Measurements from ENCODE around the gene DDX25.

The DDX25 gene

DNA sequence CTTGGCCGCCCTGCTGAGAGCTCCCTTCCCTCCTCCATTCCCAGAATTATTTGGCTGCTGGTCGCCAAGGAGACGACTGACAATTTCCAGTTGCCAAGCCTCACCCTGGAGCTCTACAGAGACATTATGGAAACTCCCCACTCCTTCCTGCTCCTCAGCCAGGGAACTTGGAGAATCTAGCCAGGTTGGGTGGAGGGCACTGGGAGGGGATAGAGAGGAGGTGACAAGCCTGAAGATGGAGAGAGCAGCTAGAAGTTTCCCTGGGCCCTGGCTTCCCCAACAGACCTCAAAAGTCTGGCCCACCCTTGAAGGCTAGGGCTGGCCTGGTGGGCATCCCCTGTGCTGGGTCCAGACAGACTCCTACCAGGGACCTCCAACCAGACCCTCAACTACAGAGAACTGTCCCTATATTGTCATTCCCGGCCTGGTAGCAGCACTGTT is 34.8 kb downstream of the DDX25 start:
- H3K4me3 ChIP-seq (ENCODE audit: low read depth, low read length), result no peak overlapping the region
- TF ChIP-seq, protein P1, sequence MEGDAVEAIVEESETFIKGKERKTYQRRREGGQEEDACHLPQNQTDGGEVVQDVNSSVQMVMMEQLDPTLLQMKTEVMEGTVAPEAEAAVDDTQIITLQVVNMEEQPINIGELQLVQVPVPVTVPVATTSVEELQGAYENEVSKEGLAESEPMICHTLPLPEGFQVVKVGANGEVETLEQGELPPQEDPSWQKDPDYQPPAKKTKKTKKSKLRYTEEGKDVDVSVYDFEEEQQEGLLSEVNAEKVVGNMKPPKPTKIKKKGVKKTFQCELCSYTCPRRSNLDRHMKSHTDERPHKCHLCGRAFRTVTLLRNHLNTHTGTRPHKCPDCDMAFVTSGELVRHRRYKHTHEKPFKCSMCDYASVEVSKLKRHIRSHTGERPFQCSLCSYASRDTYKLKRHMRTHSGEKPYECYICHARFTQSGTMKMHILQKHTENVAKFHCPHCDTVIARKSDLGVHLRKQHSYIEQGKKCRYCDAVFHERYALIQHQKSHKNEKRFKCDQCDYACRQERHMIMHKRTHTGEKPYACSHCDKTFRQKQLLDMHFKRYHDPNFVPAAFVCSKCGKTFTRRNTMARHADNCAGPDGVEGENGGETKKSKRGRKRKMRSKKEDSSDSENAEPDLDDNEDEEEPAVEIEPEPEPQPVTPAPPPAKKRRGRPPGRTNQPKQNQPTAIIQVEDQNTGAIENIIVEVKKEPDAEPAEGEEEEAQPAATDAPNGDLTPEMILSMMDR (IDR thresholded peaks at IDR 0.05; ENCODE audit: low read depth, low read length), result no peak

DNA sequence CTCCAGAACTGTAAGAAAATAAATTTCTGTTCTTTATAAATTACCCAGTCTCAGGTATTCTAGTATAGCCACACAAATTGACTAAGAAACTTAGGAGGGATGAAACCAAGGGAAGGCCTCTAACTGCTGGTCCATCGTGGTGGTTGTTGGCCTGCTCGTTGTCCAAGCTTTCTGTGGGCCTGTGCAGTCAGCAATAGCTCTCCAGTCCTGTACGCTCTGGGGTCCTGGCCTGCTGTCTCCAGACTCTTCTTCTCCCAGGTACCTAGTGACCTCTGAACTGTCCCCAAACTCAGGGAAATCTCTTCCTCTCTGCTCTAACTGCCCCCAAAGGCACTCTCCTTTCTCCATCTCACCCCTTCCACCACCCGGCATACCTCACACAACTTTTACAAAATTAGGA is 35.8 kb downstream of the DDX25 start:
- TF ChIP-seq, protein P1 (IDR thresholded peaks at IDR 0.05; ENCODE audit: low read depth, low read length), result no peak
- H3K4me3 ChIP-seq (ENCODE audit: low read depth, low read length), result no peak overlapping the region

DNA sequence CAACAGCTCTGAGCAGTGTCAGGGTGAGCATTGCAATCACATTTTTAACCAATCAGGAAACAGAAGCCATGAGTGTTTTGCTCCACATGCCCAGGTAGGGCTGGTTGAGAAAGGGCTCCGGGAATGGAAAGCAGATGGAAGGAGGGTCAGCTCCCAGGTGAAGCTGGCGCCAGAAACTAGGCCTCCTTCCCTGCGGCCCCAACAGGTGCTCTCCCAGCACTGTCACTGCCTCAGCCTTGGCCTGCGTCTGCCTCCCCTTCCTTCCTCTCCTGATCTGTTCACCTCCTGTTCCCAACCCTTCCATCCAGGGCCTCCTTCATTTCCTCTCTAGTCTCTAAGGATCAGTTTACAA is 36.9 kb downstream of the DDX25 start:
- no peak overlapping the region for H3K4me3 ChIP-seq (ENCODE audit: low read depth, low read length)
- TF ChIP-seq, protein P1 (IDR thresholded peaks at IDR 0.05; ENCODE audit: low read depth, low read length), result no peak

DNA sequence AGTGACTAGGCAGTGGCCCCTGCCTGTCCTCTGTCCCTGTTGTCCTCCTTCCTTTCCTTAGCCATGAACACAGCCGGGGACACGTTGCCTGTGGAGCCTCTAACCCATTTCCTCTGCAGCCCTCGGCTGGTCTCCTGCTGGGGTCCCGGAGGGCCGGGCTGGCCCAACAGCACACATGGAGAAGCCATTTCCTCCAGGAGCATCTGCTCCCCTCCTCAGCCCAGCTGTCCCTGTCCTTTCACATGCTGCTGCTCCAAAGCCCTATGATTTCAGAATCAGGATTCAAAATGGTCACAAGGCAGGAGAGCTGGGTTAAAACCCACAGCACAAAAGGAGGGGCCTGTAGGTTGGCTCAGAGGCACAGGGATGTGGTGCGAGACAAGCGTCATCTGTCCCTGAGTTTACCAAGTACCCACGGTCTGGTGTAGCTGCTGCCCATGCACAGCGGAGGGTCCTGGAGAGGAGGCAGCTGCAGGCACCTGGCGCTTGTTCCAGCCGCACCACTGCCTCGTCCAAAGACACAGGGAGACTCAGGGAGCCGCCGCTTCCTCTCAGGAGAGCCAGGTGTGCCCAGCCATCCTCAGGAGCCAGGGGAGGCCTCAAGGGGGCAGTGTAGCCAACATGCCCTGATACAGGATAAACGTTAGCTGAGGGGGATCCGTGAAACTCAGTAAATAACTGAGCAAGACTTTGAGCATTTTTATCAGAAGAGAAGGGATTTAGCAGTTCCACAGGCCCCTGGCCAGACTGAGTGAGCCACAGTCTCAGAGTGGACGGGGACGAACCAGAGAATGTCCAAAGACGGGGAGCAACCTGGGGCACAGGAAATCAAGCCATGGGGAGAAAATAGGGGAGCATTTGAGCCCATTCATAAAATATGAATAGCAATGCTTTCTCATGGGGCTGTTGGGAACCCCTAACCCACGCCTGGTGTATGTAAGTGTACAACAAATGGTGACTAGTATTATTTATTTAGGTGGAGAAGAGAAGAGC is 37.6 kb downstream of the DDX25 start:
- no peak overlapping the region for H3K4me3 ChIP-seq (ENCODE audit: low read depth, low read length)
- TF ChIP-seq, protein P1 (IDR thresholded peaks at IDR 0.05; ENCODE audit: low read depth, low read length), result peak; percentile 53

DNA sequence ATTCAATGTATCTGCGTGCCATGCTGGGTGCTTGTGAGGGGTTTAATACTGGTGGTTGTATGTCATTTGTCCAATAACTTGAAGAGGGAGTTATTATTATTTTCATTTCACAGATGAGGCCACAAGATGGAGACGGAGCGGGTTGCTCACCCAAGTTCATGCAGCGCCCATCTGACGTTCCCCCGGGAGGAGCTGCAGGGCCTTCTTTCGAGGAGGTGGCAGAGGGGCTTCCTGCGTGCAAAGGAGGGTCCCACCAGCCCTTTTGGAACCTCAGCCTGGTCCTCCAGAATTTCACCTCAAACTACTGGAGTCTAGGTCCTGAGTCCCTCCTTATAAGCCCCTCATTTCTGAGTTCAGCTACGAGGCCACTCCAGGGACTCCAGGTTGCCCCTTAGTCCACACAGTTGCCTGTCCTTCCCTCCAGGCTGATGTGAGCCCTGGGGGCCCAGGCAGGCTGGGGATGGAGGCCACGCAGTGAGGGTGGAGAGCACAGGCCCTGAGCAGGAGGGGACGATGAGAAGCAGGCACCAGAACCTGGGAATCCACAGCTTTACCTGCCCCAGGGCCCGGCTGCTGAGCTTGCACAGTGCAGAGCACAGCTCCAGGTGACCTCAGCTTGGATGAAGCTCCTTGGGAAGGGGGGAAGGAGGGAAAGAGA is 38.6 kb downstream of the DDX25 start:
- no peak overlapping the region for H3K4me3 ChIP-seq (ENCODE audit: low read depth, low read length)
- TF ChIP-seq, protein P1 (IDR thresholded peaks at IDR 0.05; ENCODE audit: low read depth, low read length), result no peak

DNA sequence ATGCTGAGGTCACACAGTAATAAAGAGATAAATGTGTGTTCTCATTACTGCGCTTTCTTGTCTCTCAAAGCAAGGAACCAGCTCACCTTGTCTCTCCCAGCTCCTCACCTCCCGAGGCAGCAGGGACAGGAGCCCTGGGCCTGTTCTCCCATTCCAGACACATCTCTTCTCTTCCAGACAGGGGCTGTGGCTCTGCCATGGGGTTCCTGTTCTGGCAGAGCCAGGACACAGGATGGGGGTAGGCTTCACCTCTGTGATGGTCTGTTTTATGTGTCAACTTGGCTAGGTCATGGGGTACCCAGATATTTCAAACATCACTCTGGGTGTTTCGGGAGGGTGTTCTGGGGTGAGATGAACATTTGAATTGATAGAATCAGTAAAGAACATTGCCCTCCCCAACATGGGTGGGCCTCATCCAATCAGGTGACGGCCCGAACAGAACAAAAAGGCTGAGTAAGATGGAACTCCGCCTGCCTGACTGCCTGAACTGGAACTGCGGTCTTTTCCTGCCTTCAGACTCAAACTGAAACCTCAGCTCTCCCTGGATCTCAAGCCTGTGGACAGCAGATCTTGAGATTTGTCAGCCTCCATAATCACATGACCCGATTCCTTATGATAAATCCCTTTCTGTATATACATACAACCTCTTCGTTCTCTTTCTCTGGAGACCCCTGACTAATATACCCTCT is 39.5 kb downstream of the DDX25 start:
- no peak overlapping the region for H3K4me3 ChIP-seq (ENCODE audit: low read depth, low read length)
- TF ChIP-seq, protein P1 (IDR thresholded peaks at IDR 0.05; ENCODE audit: low read depth, low read length), result no peak
